ENCODE results near the gene INO80D.

DNA sequence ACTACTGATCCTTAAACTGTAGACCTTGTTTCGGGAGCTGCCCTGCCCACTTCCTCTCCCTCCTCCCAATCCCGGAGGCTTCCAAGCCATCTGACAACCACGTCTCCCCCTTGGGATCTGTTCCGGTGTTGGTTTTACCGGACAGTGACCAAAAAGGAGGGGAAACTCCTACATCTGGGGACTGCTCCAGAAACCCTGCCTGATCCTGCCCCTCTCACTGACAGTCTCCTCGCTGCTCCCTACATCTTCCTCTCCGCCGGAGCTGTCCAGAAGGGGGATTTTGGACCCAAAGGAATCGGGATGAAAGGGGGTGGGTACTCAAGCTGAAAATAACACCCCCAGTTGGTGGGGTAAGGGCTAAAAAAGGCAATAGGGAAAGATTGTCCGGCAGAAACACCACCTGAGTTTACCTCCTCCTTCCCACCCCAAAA lies 1.5 kb downstream of the INO80D start:
- TF ChIP-seq, protein P1, sequence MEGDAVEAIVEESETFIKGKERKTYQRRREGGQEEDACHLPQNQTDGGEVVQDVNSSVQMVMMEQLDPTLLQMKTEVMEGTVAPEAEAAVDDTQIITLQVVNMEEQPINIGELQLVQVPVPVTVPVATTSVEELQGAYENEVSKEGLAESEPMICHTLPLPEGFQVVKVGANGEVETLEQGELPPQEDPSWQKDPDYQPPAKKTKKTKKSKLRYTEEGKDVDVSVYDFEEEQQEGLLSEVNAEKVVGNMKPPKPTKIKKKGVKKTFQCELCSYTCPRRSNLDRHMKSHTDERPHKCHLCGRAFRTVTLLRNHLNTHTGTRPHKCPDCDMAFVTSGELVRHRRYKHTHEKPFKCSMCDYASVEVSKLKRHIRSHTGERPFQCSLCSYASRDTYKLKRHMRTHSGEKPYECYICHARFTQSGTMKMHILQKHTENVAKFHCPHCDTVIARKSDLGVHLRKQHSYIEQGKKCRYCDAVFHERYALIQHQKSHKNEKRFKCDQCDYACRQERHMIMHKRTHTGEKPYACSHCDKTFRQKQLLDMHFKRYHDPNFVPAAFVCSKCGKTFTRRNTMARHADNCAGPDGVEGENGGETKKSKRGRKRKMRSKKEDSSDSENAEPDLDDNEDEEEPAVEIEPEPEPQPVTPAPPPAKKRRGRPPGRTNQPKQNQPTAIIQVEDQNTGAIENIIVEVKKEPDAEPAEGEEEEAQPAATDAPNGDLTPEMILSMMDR (IDR thresholded peaks at IDR 0.05; ENCODE audit: control extremely low read depth in 1 of 3, insufficient read depth in 1 of 3, low read depth in 1 of 3, low read length in 3 of 3): no peak
- TF ChIP-seq, protein P2, sequence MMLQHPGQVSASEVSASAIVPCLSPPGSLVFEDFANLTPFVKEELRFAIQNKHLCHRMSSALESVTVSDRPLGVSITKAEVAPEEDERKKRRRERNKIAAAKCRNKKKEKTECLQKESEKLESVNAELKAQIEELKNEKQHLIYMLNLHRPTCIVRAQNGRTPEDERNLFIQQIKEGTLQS (IDR thresholded peaks at IDR 0.05; ENCODE audit: insufficient read depth, low read depth, low read length): no peak
- TF ChIP-seq, protein P3, sequence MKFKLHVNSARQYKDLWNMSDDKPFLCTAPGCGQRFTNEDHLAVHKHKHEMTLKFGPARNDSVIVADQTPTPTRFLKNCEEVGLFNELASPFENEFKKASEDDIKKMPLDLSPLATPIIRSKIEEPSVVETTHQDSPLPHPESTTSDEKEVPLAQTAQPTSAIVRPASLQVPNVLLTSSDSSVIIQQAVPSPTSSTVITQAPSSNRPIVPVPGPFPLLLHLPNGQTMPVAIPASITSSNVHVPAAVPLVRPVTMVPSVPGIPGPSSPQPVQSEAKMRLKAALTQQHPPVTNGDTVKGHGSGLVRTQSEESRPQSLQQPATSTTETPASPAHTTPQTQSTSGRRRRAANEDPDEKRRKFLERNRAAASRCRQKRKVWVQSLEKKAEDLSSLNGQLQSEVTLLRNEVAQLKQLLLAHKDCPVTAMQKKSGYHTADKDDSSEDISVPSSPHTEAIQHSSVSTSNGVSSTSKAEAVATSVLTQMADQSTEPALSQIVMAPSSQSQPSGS (IDR thresholded peaks at IDR 0.05; ENCODE audit: low read length): no peak
- TF ChIP-seq CEBPB (IDR thresholded peaks at IDR 0.05; ENCODE audit: low read depth, low read length) (no peak), EZH2 (IDR thresholded peaks at IDR 0.05; ENCODE audit: low read depth, low read length, severe bottlenecking) (no peak), NANOG (IDR thresholded peaks at IDR 0.05; ENCODE audit: insufficient read depth, low read depth, low read length, poor library complexity, severe bottlenecking) (no peak)

All from H1 (cell line).